ENCODE data around the gene DIPK1A.

- TF ChIP-seq, protein P1, sequence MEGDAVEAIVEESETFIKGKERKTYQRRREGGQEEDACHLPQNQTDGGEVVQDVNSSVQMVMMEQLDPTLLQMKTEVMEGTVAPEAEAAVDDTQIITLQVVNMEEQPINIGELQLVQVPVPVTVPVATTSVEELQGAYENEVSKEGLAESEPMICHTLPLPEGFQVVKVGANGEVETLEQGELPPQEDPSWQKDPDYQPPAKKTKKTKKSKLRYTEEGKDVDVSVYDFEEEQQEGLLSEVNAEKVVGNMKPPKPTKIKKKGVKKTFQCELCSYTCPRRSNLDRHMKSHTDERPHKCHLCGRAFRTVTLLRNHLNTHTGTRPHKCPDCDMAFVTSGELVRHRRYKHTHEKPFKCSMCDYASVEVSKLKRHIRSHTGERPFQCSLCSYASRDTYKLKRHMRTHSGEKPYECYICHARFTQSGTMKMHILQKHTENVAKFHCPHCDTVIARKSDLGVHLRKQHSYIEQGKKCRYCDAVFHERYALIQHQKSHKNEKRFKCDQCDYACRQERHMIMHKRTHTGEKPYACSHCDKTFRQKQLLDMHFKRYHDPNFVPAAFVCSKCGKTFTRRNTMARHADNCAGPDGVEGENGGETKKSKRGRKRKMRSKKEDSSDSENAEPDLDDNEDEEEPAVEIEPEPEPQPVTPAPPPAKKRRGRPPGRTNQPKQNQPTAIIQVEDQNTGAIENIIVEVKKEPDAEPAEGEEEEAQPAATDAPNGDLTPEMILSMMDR (conservative IDR thresholded peaks at IDR 0.05 in 1 of 2, IDR thresholded peaks at IDR 0.05 in 1 of 2; ENCODE audit: low read depth in 1 of 2, low read length in 2 of 2): no peak
- no peak for TF ChIP-seq EZH2 (IDR thresholded peaks at IDR 0.05; ENCODE audit: low read length, missing control alignments)
Observed at GRCh38 chr1:92870591-92870990, 90.7 kb downstream of the DIPK1A start.

Data from fibroblast of lung (primary cell).